GM12878 (cell line): ENCODE results near the gene RASSF8. TPM values are rescaled to one million over a fixed set of nuclear protein-coding genes. Genes with fewer than 3 reads are reported as not detected.

Experiments used
- EZH2 ChIP-seq: IDR thresholded peaks from 2 replicates; pipeline ENCODE4 v1.6.1; 2012; ENCODE audit warnings: low read depth, mild to moderate bottlenecking, control low read depth, inconsistent platforms, low read length, borderline replicate concordance; ENCODE audit not compliant: control insufficient read depth
- GABPA ChIP-seq: IDR thresholded peaks from 2 replicates; pipeline ENCODE4 v1.6.1; 2014; ENCODE audit warnings: antibody characterized with exemption, low read depth, mild to moderate bottlenecking, inconsistent platforms
- HDGF ChIP-seq: fragments of 450-650 bp; IDR thresholded peaks from 2 replicates; pipeline ENCODE4 v1.6.1; 2016; ENCODE audit warnings: antibody characterized with exemption
- JUND ChIP-seq: IDR thresholded peaks from 2 replicates; pipeline ENCODE4 v1.6.1; 2012; ENCODE audit warnings: low read depth, mild to moderate bottlenecking, low read length, improper control_type of control experiment, moderate library complexity
- MYC ChIP-seq: IDR thresholded peaks from 2 replicates; pipeline ENCODE4 v1.6.1; 2011; ENCODE audit warnings: mild to moderate bottlenecking, low read length, moderate library complexity, inconsistent platforms; ENCODE audit not compliant: insufficient read depth, insufficient replicate concordance, insufficient read length, severe bottlenecking
- NFXL1 ChIP-seq: fragments of 450-650 bp; IDR thresholded peaks from 2 replicates; pipeline ENCODE4 v1.6.1; 2017; ENCODE audit warnings: antibody characterized with exemption, mild to moderate bottlenecking, borderline replicate concordance
- PAX5 ChIP-seq: IDR thresholded peaks from 2 replicates; pipeline ENCODE4 v1.6.1; 2011; ENCODE audit warnings: low read depth, low read length, borderline replicate concordance
- PBX3 ChIP-seq: IDR thresholded peaks from 2 replicates; pipeline ENCODE4 v1.6.1; 2011; ENCODE audit warnings: mild to moderate bottlenecking, low read depth, low read length, moderate library complexity; ENCODE audit not compliant: insufficient replicate concordance
- PRDM15 ChIP-seq: fragments of 450-650 bp; formaldehyde crosslinking; IDR thresholded peaks from 2 replicates; pipeline ENCODE4 v1.4.0; 2020; ENCODE audit warnings: mild to moderate bottlenecking, moderate library complexity
- RBBP5 ChIP-seq: fragments of 200-600 bp; sonication (generic); conservative IDR thresholded peaks from 2 replicates; pipeline ENCODE4 v1.6.1; 2016
- RCOR1 ChIP-seq: conservative IDR thresholded peaks from 2 replicates; pipeline ENCODE4 v1.6.1; 2012; ENCODE audit warnings: low read depth, low read length, improper control_type of control experiment
- SMAD1 ChIP-seq: fragments of 450-650 bp; IDR thresholded peaks from 2 replicates; pipeline ENCODE4 v1.6.1; 2018; ENCODE audit warnings: mild to moderate bottlenecking, low read depth; ENCODE audit not compliant: partially characterized antibody
- SMC3 ChIP-seq: IDR thresholded peaks from 2 replicates; pipeline ENCODE4 v1.6.1; 2011; ENCODE audit warnings: low read length, improper control_type of control experiment, borderline replicate concordance
- TCF3 ChIP-seq: IDR thresholded peaks from 2 replicates; pipeline ENCODE4 v1.6.1; 2012; ENCODE audit warnings: low read depth, mild to moderate bottlenecking, low read length, borderline replicate concordance; ENCODE audit not compliant: insufficient read depth
- WRNIP1 ChIP-seq: IDR thresholded peaks from 2 replicates; pipeline ENCODE4 v1.6.1; 2011; ENCODE audit warnings: low read depth, low read length, improper control_type of control experiment, borderline replicate concordance
- polyA plus RNA-seq, 11 experiments: library from polyadenylated mRNA; depleted of rRNA in 4 of 11; unstranded in 6 of 11; stranded (reverse) in 5 of 11; fragments of >200 nt; fragmentation: Nextera tagmentation in 4 of 11; fragmentation: Illumina TruSeq in 1 of 11; extraction: Ambion mirVana in 4 of 11; extraction: Trizol in 1 of 11; gene quantifications; 1 replicate in 1 of 11; 2 replicates in 10 of 11; pipeline versions ENCODE4 v1.2.1 to v1.2.3, GENCODE V29; 2011 to 2016; ENCODE audit warnings: inconsistent platforms in 2 of 11, missing spikeins in 2 of 11, low read depth in 1 of 11
- total RNA-seq, 4 experiments: library from RNA; depleted of rRNA in 3 of 4; stranded (reverse); fragments of >200 nt in 3 of 4; fragmentation: Illumina TruSeq in 1 of 4; extraction: Trizol in 1 of 4; gene quantifications; 2 replicates each; pipeline versions ENCODE4 v1.2.1 to v1.2.3, GENCODE V29; 2013 to 2021
- TF ChIP-seq, protein P1 (sequence below): fragments of 450-650 bp; IDR thresholded peaks from 2 replicates; pipeline ENCODE4 v1.6.1; 2017; ENCODE audit warnings: mild to moderate bottlenecking, moderate library complexity
- TF ChIP-seq, protein P2 (sequence below), 3 experiments: IDR thresholded peaks in 2 of 3; conservative IDR thresholded peaks in 1 of 3; 2 replicates each; pipeline ENCODE4 v1.5.1; 2011; ENCODE audit warnings: low read depth in 3 of 3, low read length in 3 of 3, mild to moderate bottlenecking in 3 of 3, control low read depth in 2 of 3, moderate library complexity in 2 of 3, inconsistent platforms in 1 of 3, mixed read lengths in 1 of 3; ENCODE audit not compliant: control insufficient read depth in 2 of 3, insufficient read depth in 1 of 3; ENCODE audit errors: extremely low read depth in 1 of 3

Gene RASSF8
- total and polyA plus RNA-seq, 10 of the 15 experiments (the other 5 are each of a cell fraction or from before 2014, with no cell fraction given) = 0.06 to 0.18 (median 0.08) TPM; not detected in 6

DNA sequence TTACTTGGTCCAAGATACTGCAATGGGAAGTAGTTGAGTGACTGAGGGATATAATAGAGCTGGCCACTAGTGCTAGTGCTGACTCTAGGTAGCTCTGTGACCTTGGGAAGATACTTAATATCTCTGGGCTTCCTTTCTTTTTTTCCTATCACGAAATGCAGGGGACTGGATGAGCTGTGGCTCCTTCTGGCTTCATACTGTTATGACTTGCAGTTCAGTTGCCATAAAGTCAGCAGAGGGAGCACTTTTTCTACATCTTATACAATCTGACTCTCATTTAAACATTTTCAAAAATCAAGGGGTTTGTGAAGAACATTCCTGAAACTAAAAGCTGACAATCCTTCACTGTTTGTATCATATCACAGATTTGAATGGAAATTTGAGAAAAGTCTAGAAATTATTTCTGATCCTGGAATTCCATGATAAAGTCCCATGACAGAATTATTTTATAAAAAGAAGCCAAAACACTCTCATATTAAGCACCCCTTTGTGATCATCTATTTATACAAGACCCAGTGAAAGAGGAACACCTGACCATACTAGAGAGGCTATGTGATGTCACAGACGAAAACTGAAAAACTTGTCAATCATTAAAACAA, 161.0 kb downstream of the RASSF8 start (continued):
- TF ChIP-seq GABPA (no peak), SMC3 (peak; percentile 73; the same call in 1 of the 2 replicates), RBBP5 (no peak), RCOR1 (no peak), PBX3 (no peak), MYC (no peak), NFXL1 (no peak), HDGF (no peak), SMAD1 (no peak), PRDM15 (no peak), TCF3 (no peak), WRNIP1 (no peak), PAX5 (no peak), EZH2 (no peak), JUND (0 out of 2 replicates have a peak, but pooled peaks have one; percentile 2)
- TF ChIP-seq, protein P1, sequence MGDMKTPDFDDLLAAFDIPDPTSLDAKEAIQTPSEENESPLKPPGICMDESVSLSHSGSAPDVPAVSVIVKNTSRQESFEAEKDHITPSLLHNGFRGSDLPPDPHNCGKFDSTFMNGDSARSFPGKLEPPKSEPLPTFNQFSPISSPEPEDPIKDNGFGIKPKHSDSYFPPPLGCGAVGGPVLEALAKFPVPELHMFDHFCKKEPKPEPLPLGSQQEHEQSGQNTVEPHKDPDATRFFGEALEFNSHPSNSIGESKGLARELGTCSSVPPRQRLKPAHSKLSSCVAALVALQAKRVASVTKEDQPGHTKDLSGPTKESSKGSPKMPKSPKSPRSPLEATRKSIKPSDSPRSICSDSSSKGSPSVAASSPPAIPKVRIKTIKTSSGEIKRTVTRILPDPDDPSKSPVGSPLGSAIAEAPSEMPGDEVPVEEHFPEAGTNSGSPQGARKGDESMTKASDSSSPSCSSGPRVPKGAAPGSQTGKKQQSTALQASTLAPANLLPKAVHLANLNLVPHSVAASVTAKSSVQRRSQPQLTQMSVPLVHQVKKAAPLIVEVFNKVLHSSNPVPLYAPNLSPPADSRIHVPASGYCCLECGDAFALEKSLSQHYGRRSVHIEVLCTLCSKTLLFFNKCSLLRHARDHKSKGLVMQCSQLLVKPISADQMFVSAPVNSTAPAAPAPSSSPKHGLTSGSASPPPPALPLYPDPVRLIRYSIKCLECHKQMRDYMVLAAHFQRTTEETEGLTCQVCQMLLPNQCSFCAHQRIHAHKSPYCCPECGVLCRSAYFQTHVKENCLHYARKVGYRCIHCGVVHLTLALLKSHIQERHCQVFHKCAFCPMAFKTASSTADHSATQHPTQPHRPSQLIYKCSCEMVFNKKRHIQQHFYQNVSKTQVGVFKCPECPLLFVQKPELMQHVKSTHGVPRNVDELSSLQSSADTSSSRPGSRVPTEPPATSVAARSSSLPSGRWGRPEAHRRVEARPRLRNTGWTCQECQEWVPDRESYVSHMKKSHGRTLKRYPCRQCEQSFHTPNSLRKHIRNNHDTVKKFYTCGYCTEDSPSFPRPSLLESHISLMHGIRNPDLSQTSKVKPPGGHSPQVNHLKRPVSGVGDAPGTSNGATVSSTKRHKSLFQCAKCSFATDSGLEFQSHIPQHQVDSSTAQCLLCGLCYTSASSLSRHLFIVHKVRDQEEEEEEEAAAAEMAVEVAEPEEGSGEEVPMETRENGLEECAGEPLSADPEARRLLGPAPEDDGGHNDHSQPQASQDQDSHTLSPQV = no peak
- TF ChIP-seq, protein P2, sequence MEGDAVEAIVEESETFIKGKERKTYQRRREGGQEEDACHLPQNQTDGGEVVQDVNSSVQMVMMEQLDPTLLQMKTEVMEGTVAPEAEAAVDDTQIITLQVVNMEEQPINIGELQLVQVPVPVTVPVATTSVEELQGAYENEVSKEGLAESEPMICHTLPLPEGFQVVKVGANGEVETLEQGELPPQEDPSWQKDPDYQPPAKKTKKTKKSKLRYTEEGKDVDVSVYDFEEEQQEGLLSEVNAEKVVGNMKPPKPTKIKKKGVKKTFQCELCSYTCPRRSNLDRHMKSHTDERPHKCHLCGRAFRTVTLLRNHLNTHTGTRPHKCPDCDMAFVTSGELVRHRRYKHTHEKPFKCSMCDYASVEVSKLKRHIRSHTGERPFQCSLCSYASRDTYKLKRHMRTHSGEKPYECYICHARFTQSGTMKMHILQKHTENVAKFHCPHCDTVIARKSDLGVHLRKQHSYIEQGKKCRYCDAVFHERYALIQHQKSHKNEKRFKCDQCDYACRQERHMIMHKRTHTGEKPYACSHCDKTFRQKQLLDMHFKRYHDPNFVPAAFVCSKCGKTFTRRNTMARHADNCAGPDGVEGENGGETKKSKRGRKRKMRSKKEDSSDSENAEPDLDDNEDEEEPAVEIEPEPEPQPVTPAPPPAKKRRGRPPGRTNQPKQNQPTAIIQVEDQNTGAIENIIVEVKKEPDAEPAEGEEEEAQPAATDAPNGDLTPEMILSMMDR (IDR thresholded peaks at IDR 0.05 in 2 of 3, conservative IDR thresholded peaks at IDR 0.05 in 1 of 3; ENCODE audit: control insufficient read depth in 2 of 3, extremely low read depth in 1 of 3, insufficient read depth in 1 of 3, low read depth in 3 of 3, low read length in 3 of 3) = peak; percentile 40 to 57 (median 46); a peak in 5 of 6 replicates
